Lung (tissue), 16 donors: ENCODE results near the gene DOCK6. TPM values are rescaled to one million over a fixed set of nuclear protein-coding genes. Genes with fewer than 3 reads are reported as not detected.

Experiments used
- ATAC-seq: fragments of 200-7000 bp; cut with Tn5 transposase; one replicate; pipeline ENCODE4 v1.9.1; 2020; ENCODE audit warnings: moderate number of reproducible peaks; ENCODE audit not compliant: insufficient read depth, low FRiP score
- DNase-seq, 3 donors: peaks; one replicate each; pipeline ENCODE4 v3.0.0-alpha.2; 2013 to 2017
- H3K27ac ChIP-seq, 2 donors: one replicate each; pipeline ENCODE4 v1.5.1; 2013; ENCODE audit warnings: mild to moderate bottlenecking in 2 of 2, moderate library complexity in 2 of 2, control low read depth in 1 of 2, inconsistent platforms in 1 of 2, low read depth in 1 of 2, low read length in 1 of 2
- H3K27me3 ChIP-seq, 3 donors: one replicate each; pipeline ENCODE4 v1.5.1; 2013; ENCODE audit warnings: low read length in 2 of 3; ENCODE audit not compliant: control insufficient read depth in 3 of 3, insufficient read depth in 3 of 3
- H3K36me3 ChIP-seq, 4 donors: one replicate each; pipeline ENCODE4 v1.5.1; 2013; ENCODE audit warnings: low read length in 4 of 4, mild to moderate bottlenecking in 1 of 4, moderate library complexity in 1 of 4; ENCODE audit not compliant: control insufficient read depth in 4 of 4, insufficient read depth in 4 of 4
- H3K4me1 ChIP-seq, 5 donors: one replicate each; pipeline ENCODE4 v1.5.1; 2013; ENCODE audit warnings: low read length in 5 of 5, mild to moderate bottlenecking in 2 of 5, moderate library complexity in 1 of 5; ENCODE audit not compliant: control insufficient read depth in 5 of 5, insufficient read depth in 5 of 5
- H3K4me3 ChIP-seq: one replicate; pipeline ENCODE4 v1.5.1; 2013; ENCODE audit warnings: mild to moderate bottlenecking, control low read depth, moderate library complexity
- H3K9ac ChIP-seq, 2 donors: one replicate each; pipeline ENCODE4 v1.5.1; 2013; ENCODE audit warnings: low read length in 2 of 2, control low read depth in 1 of 2; ENCODE audit not compliant: insufficient read depth in 1 of 2
- H3K9me3 ChIP-seq, 4 donors: one replicate each; pipeline ENCODE4 v1.5.1; 2013; ENCODE audit warnings: low read length in 3 of 4, mild to moderate bottlenecking in 1 of 4, moderate library complexity in 1 of 4; ENCODE audit not compliant: control insufficient read depth in 4 of 4, insufficient read depth in 3 of 4
- CTCF ChIP-seq: IDR thresholded peaks from 2 replicates; pipeline ENCODE4 v1.5.1; 2012; ENCODE audit warnings: mild to moderate bottlenecking; ENCODE audit errors: control extremely low read depth, extremely low read depth
- WGBS, 2 donors: extraction: QIAGEN DNeasy Blood & Tissue Kit; methylation state at CpG; one replicate each; pipeline ENCODE4 v1.1.7; 2013; 5-methylcytosine and 5-hydroxymethylcytosine counted together
- long read RNA-seq, 5 donors: transcript quantifications; one replicate each; lab custom pipeline, GENCODE V29; 2026
- polyA plus RNA-seq, 2 donors: library from polyadenylated mRNA; stranded (reverse); fragments of 200-250 nt; gene quantifications; one replicate each; pipeline ENCODE4 v1.2.1, GENCODE V29; 2013
- total RNA-seq, 2 donors: library from RNA; depleted of rRNA in 1 of 2; stranded (reverse); fragments of >200 nt in 1 of 2; gene quantifications; one replicate each; pipeline ENCODE4 v1.2.1, GENCODE V29; 2014 to 2021
- donor health status: control.
- donor health status: control.
- donor health status: Bipolar disorder and iron deficiency.
- donor health status: healthy.
- donor health status: DM: yes; HTN: yes; CAD: no.

DOCK6 gene
- total RNA-seq (100 to 1,000 TPM in 1 of 2 donors, 10 to 100 TPM in 1; 60.2 to 129 TPM), polyA plus RNA-seq (10 to 100 TPM; 38.6 to 87.3 TPM)
- long read RNA-seq, donor 1, partial matches to known transcripts = 5 of 5 reads
- long read RNA-seq, donor 1, other reads (novel, unspliced or antisense) = 0 of 5 reads
- long read RNA-seq, donor 2, partial matches to known transcripts = 0 of 1 reads
- long read RNA-seq, donor 2, other reads (novel, unspliced or antisense) = 0 of 1 reads
- long read RNA-seq, donor 3, partial matches to known transcripts = 0 of 2 reads
- long read RNA-seq, donor 3, other reads (novel, unspliced or antisense) = 0 of 2 reads
- long read RNA-seq, donor 4, partial matches to known transcripts = 0 of 1 reads
- long read RNA-seq, donor 4, other reads (novel, unspliced or antisense) = 0 of 1 reads
- long read RNA-seq, donor 5, partial matches to known transcripts = 0 of 3 reads
- long read RNA-seq, donor 5, other reads (novel, unspliced or antisense) = 0 of 3 reads

GRCh38 chr19:11261971-11262839, at the start of gene DOCK6:
Gene DOCK6, minus strand, starts transcription at chr19:11262524. Its CDS starts 84 bp downstream, at chr19:11262440.
- DNase-seq (peak; percentile 48 to 63 (median 50)), ATAC-seq (no peak)
- Histone ChIP-seq H3K4me1 (peaks cover 0 to 24% (median 3%) of the 10 kb centered on the region in 5 donors), H3K9ac (peak within 1 kb of the TSS; percentile 28 to 76), H3K27ac (peak within 1 kb of the TSS; percentile 71 to 77), H3K9me3 (no peaks in the 10 kb centered on the region), H3K36me3 (no peaks in the 10 kb centered on the region), H3K4me3 (peak within 1 kb of the TSS; percentile 89), H3K27me3 (no peaks in the 10 kb centered on the region)
- WGBS, 2 donors = 3% methylated on average over 60 to 91 of the region's 91 CpGs
- no peak for TF ChIP-seq CTCF

GRCh38 chr19:11306337-11306736, 44.0 kb upstream of the DOCK6 start:
- DNase-seq = peak in 2 of 3 donors; percentile 35 to 40
- WGBS, 2 donors = 73 to 92% methylated on average over 9 of the region's 9 CpGs
- Histone ChIP-seq H3K27ac (no peak overlapping the region), H3K4me1 (no peaks in the 10 kb centered on the region), H3K36me3 (no peaks in the 10 kb centered on the region), H3K27me3 (no peaks in the 10 kb centered on the region), H3K9ac (no peak overlapping the region), H3K9me3 (no peaks in the 10 kb centered on the region), H3K4me3 (no peak overlapping the region)
- TF ChIP-seq CTCF = no peak
- no peak for ATAC-seq

- H3K9ac ChIP-seq = no peak overlapping the region
- WGBS, 2 donors = 97 to 98% methylated on average over 5 of the region's 5 CpGs
- no peak overlapping the region for H3K4me3 ChIP-seq
- no peak for TF ChIP-seq CTCF
- no peak overlapping the region for H3K27ac ChIP-seq
- ATAC-seq (no peak), DNase-seq (no peak)
- no peaks in the 10 kb centered on the region for H3K4me1 ChIP-seq
- H3K36me3 ChIP-seq = no peaks in the 10 kb centered on the region
- H3K27me3 ChIP-seq = no peaks in the 10 kb centered on the region
- peaks cover 0 to 2% (median 0%) of the 10 kb centered on the region in 4 donors for H3K9me3 ChIP-seq
Observed at GRCh38 chr19:11304936-11305335, 42.6 kb upstream of the DOCK6 start.
